Loucy (cell line): Measurements from ENCODE around the gene TMEM176A.

Source experiments
- CTCF ChIP-seq: fragments of 200-600 bp; sonication (generic); conservative IDR thresholded peaks from 2 replicates; pipeline ENCODE4 v1.5.1; 2014; ENCODE audit warnings: mild to moderate bottlenecking, antibody characterized with exemption, low read length
- EZH2phosphoT487 ChIP-seq: fragments of 200-600 bp; IDR thresholded peaks from 2 replicates; pipeline ENCODE4 v1.6.1; 2018; ENCODE audit warnings: antibody characterized with exemption, mild to moderate bottlenecking, moderate library complexity, borderline replicate concordance

- TF ChIP-seq CTCF (peak; percentile 97), EZH2phosphoT487 (no peak)
Observed at GRCh38 chr7:150778738-150779301, 21.7 kb upstream of the TMEM176A start.
